HL-60/S4 (cell line): ENCODE measurements around the gene TBL1Y.
"Not testable (repeated sequence)": the region's sequence is repeated elsewhere in the genome, so short reads cannot be mapped to it uniquely, and the experiment has no call there.

Experiments
- in situ Hi-C: fragments of 300-500 bp; cut with MboI; formaldehyde crosslinking; loops from 2 replicates; pipeline ENCODE4 v1.14.3; 2022; ENCODE audit warnings: low sequenced_read_pairs

The TBL1Y gene

GRCh38 chrY:6972271-6972887, 61.9 kb downstream of the TBL1Y start:
- in situ Hi-C loops = no loop called here

GRCh38 chrY:6974971-6975370, 64.5 kb downstream of the TBL1Y start:
- in situ Hi-C loops = no loop called here

GRCh38 chrY:6977783-6978182, 67.3 kb downstream of the TBL1Y start:
- in situ Hi-C loops = no loop called here

- in situ Hi-C loops = no loop called here
These were observed 72.7 kb downstream of the TBL1Y start for GRCh38 chrY:6983221-6983620.

GRCh38 chrY:6987811-6988210, 77.3 kb downstream of the TBL1Y start:
- in situ Hi-C loops = no loop called here

GRCh38 chrY:6989886-6990620, 79.6 kb downstream of the TBL1Y start:
- in situ Hi-C loops = no loop called here

GRCh38 chrY:6992041-6992440, 81.5 kb downstream of the TBL1Y start:
- in situ Hi-C loops = no loop called here

GRCh38 chrY:6995987-6996386, 85.5 kb downstream of the TBL1Y start:
- in situ Hi-C loops = no loop called here

GRCh38 chrY:6997503-6998066, 87.1 kb downstream of the TBL1Y start:
- in situ Hi-C loops = no loop called here

GRCh38 chrY:6999905-7000304, 89.4 kb downstream of the TBL1Y start:
- in situ Hi-C loops = no loop called here

- in situ Hi-C loops = no loop called here
These were observed 92.1 kb downstream of the TBL1Y start for GRCh38 chrY:7002581-7002980.

GRCh38 chrY:7007911-7008310, 97.4 kb downstream of the TBL1Y start:
- in situ Hi-C loops = no loop called here

GRCh38 chrY:7008578-7009355, 98.3 kb downstream of the TBL1Y start:
- in situ Hi-C loops = no loop called here

- in situ Hi-C loops = no loop called here
These were observed 102.6 kb downstream of the TBL1Y start for GRCh38 chrY:7013051-7013450.

- in situ Hi-C loops = no loop called here
These were observed 106.0 kb downstream of the TBL1Y start for GRCh38 chrY:7016521-7016920.

GRCh38 chrY:7017244-7018080, 107.0 kb downstream of the TBL1Y start:
- in situ Hi-C loops = no loop called here

- in situ Hi-C loops = no loop called here
These were observed 128.5 kb downstream of the TBL1Y start for GRCh38 chrY:7039037-7039436.

- in situ Hi-C loops = no loop called here
These were observed 130.2 kb downstream of the TBL1Y start for GRCh38 chrY:7040662-7041061.

- in situ Hi-C loops = no loop called here
These were observed 131.5 kb downstream of the TBL1Y start for GRCh38 chrY:7041983-7042382.

- in situ Hi-C loops = not testable (repeated sequence)
These were observed 142.0 kb downstream of the TBL1Y start for GRCh38 chrY:7052461-7052860.

- in situ Hi-C loops = no loop called here
These were observed 146.4 kb downstream of the TBL1Y start for GRCh38 chrY:7056886-7057285.
